ENCODE results near the gene SNX9. TPM values are rescaled to one million over a fixed set of nuclear protein-coding genes. Genes with fewer than 3 reads are reported as not detected.

SNX9 gene
- total RNA-seq, 1 donor from 2014 or later = 36.0 TPM

DNA sequence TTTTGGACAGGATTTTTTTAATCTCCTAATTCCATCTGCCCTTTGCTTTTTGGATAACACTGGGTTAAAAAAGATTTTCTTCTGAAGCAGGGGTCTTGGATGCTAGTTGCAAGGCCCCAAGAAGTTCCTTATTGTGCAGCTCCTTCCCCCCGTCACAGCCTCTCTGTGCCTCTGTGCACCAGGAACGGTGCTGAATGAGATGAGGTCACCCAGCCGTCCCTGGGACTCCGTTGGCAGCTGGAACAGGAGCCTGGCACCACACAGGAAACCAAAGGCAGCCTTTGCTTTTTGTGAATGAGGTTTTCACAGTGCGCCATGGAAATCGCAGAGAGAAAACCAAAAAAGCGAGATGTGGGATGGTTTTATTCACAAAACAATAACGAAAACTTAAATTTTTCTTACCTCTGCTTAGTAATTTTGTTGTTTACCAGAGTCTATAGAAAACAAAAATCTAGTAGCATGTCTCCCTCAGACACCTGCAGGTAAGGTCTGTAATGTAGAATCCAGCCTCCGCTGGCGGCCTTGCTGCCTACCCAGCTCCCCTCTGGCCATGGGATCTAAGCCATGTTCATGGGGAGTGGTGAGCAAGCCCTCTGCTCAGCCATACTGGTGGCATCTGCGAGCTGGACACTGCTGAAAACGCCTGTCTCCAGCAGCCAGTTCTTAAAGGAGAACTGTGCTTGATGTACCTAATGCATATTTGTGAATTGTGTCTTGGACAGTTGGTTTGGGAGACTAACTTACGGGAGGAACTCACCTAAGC is 118.2 kb downstream of the SNX9 start:
- TF ChIP-seq, protein P1, sequence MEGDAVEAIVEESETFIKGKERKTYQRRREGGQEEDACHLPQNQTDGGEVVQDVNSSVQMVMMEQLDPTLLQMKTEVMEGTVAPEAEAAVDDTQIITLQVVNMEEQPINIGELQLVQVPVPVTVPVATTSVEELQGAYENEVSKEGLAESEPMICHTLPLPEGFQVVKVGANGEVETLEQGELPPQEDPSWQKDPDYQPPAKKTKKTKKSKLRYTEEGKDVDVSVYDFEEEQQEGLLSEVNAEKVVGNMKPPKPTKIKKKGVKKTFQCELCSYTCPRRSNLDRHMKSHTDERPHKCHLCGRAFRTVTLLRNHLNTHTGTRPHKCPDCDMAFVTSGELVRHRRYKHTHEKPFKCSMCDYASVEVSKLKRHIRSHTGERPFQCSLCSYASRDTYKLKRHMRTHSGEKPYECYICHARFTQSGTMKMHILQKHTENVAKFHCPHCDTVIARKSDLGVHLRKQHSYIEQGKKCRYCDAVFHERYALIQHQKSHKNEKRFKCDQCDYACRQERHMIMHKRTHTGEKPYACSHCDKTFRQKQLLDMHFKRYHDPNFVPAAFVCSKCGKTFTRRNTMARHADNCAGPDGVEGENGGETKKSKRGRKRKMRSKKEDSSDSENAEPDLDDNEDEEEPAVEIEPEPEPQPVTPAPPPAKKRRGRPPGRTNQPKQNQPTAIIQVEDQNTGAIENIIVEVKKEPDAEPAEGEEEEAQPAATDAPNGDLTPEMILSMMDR (IDR thresholded peaks at IDR 0.05; ENCODE audit: insufficient read depth, low read depth, low read length) = no peak
- TF ChIP-seq EZH2 (IDR thresholded peaks at IDR 0.05; ENCODE audit: insufficient read depth, low read length) = no peak
- peaks cover 21% of the 10 kb centered on the region for H3K36me3 ChIP-seq (ENCODE audit: insufficient read depth, low read length)

DNA sequence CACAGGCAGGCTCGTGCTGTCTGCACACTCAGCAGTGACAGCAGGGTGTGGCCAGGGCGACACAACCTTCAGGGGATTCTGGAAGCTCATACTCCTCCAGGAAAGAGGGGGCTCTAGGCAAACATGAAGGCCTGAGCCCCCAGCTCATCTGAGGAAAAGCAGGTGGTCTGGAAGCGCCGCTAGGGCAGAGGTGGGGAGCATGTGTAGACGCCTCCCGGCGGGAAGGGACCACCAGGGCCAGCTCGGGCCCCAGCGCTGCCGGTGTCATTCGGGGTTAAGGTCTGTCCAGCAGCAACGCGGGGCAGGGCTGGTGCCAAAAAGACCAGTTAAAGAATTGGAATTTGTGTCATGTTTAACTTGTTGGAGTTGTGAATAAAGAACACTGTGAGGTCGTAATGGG is 119.3 kb downstream of the SNX9 start:
- Histone ChIP-seq H3K9ac (ENCODE audit: low read length) (no peak overlapping the region), H3K27me3 (ENCODE audit: insufficient read depth, low read length) (no peaks in the 10 kb centered on the region), H2AFZ (ENCODE audit: low read depth, low read length) (no peak overlapping the region), H3K4me3 (ENCODE audit: insufficient read depth, low read depth, low read length) (no peak overlapping the region), H3K4me1 (ENCODE audit: insufficient read depth, low read length) (peaks cover 12% of the 10 kb centered on the region), H3K4me2 (ENCODE audit: low read length) (no peak overlapping the region), H3K79me2 (ENCODE audit: insufficient read depth, low read length) (no peaks in the 10 kb centered on the region), H3K36me3 (ENCODE audit: insufficient read depth, low read length) (peaks cover 18% of the 10 kb centered on the region), H3K9me3 (ENCODE audit: insufficient read depth, low read depth, low read length) (no peaks in the 10 kb centered on the region), H4K20me1 (ENCODE audit: insufficient read depth, low read length) (no peaks in the 10 kb centered on the region), H3K27ac (ENCODE audit: low read depth, low read length) (no peak overlapping the region)
- TF ChIP-seq, protein P1 (IDR thresholded peaks at IDR 0.05; ENCODE audit: insufficient read depth, low read depth, low read length) = no peak
- no peak for TF ChIP-seq EZH2 (IDR thresholded peaks at IDR 0.05; ENCODE audit: insufficient read depth, low read length)
- DNase-seq (ENCODE audit: low read depth) (no peak), FAIRE-seq (no peak)
- Mint-ChIP-seq H3K4me3 (ENCODE audit: unreplicated experiment) (no peak overlapping the region), H3K36me3 (ENCODE audit: low read depth, unreplicated experiment) (peaks cover 30% of the 10 kb centered on the region), H3K4me1 (ENCODE audit: low read depth, unreplicated experiment) (no peaks in the 10 kb centered on the region), H3K9me3 (ENCODE audit: unreplicated experiment) (no peaks in the 10 kb centered on the region), H3K27me3 (ENCODE audit: low read depth, unreplicated experiment) (no peaks in the 10 kb centered on the region), H3K27ac (ENCODE audit: unreplicated experiment) (no peak overlapping the region)

More for the DNA sequence above, 118.2 kb downstream of the SNX9 start:
- no peaks in the 10 kb centered on the region for H3K79me2 ChIP-seq (ENCODE audit: insufficient read depth, low read length)
- H4K20me1 ChIP-seq (ENCODE audit: insufficient read depth, low read length) = no peaks in the 10 kb centered on the region
- no peak overlapping the region for H3K9ac ChIP-seq (ENCODE audit: low read length)
- peaks cover 12% of the 10 kb centered on the region for H3K4me1 ChIP-seq (ENCODE audit: insufficient read depth, low read length)
- Mint-ChIP-seq H3K27ac (ENCODE audit: unreplicated experiment) (no peak overlapping the region), H3K4me3 (ENCODE audit: unreplicated experiment) (no peak overlapping the region), H3K36me3 (ENCODE audit: low read depth, unreplicated experiment) (peaks cover 21% of the 10 kb centered on the region), H3K27me3 (ENCODE audit: low read depth, unreplicated experiment) (no peaks in the 10 kb centered on the region), H3K4me1 (ENCODE audit: low read depth, unreplicated experiment) (no peaks in the 10 kb centered on the region), H3K9me3 (ENCODE audit: unreplicated experiment) (no peaks in the 10 kb centered on the region)
- H3K27ac ChIP-seq (ENCODE audit: low read depth, low read length) = no peak overlapping the region
- FAIRE-seq = no peak
- no peaks in the 10 kb centered on the region for H3K27me3 ChIP-seq (ENCODE audit: insufficient read depth, low read length)
- H2AFZ ChIP-seq (ENCODE audit: low read depth, low read length) = no peak overlapping the region
- no peak overlapping the region for H3K4me2 ChIP-seq (ENCODE audit: low read length)
- H3K4me3 ChIP-seq (ENCODE audit: insufficient read depth, low read depth, low read length) = no peak overlapping the region
- DNase-seq (ENCODE audit: low read depth) = no peak
- H3K9me3 ChIP-seq (ENCODE audit: insufficient read depth, low read depth, low read length) = no peaks in the 10 kb centered on the region
